Measurements from ENCODE around the gene PASD1.
"Not testable (repeated sequence)": the region's sequence is repeated elsewhere in the genome, so short reads cannot be mapped to it uniquely, and the experiment has no call there.

Gene PASD1

GRCh38 chrX:151563449-151563848 is at the start of gene PASD1:
TSS of gene PASD1 (plus strand) at chrX:151563675. CDS start at chrX:151601554, 37,879 bp downstream.
- no peak for DNase-seq

- DNase-seq = no peak
Observed at GRCh38 chrX:151515237-151515636, 48.2 kb upstream of the PASD1 start.

- DNase-seq = no peak
Observed at GRCh38 chrX:151516538-151517187, 46.8 kb upstream of the PASD1 start.

DNA sequence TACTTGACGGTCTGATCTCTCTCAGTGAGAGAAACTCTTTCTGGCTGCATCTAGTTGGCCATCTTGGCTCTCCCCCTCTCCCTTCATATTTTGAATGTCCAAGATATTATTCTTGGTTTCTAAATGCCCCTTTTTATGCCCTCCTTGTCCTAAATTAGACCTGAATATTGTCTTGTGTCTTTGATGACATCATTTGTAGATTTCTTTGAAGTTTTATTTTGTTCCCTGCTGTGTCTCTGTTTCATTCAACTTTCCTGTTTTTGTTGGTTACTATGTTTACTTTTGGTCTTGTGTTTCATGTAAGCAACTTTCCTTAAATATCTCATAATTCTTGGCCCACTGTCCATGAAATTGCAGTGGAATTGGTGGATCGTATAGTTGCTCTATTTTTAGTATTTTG is 46.1 kb upstream of the PASD1 start:
- no peak for DNase-seq

DNA sequence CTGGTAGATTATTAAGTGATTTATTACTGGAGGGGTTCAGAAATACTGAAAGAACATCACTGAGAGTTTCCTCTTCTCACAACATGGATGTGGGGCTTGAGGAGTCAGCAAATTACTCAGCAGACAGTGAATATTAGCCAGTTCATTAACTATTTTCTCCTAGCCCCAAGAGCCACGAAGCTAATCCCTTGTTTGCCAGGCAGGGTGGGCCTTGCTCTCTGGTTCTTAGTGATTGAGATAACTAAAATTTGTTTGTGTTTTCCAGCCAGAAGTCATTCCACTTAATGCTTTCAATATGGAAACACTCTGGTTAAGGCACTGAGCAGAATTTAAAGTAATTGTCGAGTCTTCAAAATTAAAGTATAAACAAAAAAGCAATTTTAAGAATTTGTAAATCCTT is 40.1 kb upstream of the PASD1 start:
- no peak for DNase-seq

- no peak for DNase-seq
Observed at GRCh38 chrX:151536571-151536970, 26.9 kb upstream of the PASD1 start.

DNA sequence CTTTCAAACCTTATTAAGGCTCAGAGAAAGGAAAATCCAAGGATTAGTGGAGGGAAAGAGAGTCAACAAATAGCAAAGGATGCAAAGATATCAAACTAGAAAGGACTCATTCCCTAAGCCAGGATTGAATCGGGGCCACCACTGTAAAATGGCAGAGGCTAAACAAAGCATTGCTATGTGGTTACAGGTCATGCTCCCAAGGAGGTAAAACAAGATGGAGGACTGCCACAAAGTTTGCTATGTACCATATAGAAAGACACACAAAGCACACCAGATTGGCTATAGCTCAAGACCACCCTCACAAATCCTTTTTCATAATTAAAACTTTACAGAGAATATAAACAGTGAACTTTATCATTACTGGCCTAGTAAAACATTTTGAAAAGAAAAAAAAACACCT is 25.9 kb upstream of the PASD1 start:
- no peak for DNase-seq

DNA sequence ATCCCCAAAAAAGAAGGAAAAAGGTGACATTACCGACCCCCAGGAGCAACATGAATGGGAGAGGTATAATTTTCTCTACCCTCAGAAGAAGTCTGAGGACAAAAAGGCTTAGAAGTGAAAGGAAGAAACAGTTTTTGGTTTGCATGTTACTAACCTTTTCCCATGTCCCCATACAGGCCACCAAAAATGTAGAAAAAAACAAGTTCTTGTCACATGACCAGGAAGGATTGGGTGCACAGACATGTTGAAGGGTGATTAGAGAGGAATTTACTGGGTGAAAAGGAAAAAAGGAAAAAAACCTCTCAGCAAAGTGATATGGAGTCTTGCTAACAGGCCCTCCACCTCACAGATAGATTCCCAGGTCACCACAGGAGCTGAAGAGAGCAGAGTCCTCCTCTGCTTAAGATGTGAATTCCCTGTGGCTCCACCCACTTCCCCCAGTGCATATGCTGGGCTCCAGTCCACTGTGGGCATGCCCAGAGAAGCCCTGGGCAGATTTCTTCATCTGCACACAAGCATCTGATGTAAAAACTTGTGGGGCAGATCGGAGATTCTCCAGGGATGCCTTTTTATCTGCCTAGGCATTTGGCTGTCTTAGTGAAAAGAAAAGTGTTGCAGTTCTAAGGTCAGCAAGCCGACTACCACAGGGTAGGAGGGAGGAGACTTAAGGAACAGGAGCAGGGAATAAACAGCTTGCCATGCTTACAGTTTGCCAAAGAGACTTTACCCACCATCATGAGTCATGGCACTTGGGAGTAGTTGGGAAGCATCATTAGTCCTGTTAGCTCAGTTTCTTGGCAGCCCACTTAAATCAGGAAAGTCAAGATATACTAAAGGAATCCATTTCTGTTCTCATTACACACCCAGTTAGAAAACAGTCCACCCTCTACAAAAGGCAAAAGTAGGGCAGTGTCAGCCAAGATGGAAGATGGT is 25.0 kb upstream of the PASD1 start:
- no peak for DNase-seq

- DNase-seq = no peak
Observed at GRCh38 chrX:151543706-151544105, 19.8 kb upstream of the PASD1 start.

DNA sequence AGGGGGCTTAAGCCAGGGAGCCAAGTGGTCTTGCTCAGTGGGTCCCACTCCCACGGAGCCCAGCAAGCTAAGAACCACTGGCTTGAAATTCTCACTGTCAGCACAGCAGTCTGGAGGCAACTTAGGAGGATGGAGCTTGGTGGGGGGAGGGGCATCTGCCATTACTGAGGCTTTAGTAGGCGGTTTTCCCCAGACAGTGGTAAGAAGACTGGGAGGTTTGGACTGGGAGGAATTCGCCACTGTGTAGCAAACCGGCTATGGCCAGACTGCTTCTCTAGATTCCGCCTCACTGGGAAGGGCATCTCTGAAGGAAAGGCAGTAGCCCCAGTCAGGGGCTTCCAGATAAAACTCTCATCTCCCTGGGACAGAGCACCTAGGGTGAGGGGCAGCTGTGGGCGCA is 17.2 kb upstream of the PASD1 start:
- DNase-seq = not testable (repeated sequence)

DNA sequence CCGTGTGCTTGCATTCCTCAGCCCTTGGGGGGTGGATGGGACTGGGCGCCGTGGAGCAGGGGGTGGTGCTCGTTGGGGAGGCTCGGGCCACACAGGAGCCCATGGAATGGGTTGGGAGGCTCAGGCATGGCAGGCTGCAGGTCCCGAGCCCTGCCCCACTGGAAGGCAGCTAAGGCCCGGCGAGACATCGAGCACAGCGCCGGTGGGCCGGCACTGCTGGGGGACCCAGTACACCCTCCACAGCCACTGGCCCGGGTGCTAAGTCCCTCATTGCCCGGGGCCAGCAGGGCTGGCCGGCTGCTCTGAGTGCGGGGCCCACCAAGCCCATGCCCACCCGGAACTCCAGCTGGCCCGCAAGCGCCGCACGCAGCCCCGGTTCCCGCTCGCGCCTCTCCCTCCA is 12.3 kb upstream of the PASD1 start:
- not testable (repeated sequence) for DNase-seq

DNA sequence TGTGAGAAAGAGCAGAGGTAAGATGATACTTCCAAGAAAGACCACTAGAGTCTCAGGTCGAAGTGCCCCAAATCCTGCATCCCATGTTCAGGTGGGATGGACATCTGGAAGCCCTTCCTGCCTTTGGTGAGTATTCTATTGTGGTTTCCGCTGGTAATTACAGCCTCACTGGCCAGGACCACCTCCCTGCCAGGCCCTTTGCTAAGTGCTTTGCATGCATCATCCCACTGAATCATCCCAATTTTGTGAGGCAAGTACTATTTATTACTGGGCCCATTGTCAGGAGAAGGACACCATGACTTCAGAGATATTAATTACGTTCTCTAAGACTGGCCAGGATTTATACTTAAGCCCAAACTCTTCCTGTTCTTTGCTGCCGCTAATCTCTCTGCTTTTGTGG is 10.7 kb upstream of the PASD1 start:
- no peak for DNase-seq

DNA sequence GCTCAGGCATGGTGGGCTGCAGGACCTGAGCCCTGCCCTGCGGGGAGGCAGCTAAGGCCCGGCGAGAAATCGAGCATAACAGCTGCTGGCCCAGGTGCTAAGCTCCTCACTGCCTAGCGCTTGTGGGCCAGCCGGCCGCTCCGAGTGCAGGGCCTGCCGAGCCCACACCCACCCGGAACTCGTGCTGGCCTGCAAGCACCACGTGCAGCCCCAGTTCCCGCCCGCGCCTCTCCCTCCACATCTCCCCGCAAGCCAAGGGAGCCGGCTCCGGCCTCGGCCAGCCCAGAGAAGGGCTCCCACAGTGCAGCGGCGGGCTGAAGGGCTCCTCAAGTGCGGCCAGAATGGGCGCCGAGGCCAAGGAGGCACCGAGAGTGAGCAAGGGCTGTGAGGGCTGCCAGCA is 8.2 kb upstream of the PASD1 start:
- DNase-seq = not testable (repeated sequence)

DNA sequence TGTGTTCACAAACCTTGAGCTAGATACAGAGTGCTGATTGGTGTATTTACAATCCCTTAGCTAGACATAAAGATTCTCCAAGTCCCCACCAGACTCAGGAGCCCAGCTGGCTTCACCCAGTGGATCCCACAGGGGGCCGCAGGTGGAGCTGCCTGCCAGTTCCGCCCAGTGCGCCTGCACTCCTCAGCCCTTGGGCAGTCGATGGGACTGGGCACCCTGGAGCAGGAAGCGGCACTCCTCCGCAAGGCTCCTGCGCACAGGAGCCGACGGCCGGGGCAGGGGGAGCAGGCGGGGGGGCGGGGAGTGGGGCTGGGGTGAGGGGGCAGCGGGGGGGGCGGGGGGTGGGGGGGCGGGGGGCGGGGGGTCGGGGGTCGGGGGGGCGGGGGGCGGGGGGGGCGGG is 990 bp upstream of the PASD1 start:
- not testable (repeated sequence) for DNase-seq

GRCh38 chrX:151563003-151563402 is 472 bp upstream of the PASD1 start:
- DNase-seq = not testable (repeated sequence)

DNA sequence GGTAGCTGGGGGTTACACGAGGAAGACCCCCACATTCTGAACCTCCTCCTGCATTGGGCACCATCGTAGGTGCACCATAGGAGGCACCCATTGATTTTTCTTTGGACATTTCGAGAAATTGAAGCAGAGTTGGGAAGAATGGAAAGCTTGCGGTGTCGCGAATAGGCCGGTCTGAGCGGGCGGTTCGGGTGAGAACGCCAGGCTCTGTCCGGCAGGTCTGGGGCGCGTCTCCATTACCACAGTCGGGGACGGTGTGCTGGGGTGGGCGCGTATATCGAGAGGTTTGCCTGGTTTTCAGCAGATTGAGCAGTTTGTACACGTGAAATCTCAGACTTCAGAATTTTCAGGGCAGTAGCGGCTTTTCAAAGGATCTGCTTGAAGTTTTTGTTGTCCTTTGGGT is 560 bp downstream of the PASD1 start:
- DNase-seq = no peak

DNA sequence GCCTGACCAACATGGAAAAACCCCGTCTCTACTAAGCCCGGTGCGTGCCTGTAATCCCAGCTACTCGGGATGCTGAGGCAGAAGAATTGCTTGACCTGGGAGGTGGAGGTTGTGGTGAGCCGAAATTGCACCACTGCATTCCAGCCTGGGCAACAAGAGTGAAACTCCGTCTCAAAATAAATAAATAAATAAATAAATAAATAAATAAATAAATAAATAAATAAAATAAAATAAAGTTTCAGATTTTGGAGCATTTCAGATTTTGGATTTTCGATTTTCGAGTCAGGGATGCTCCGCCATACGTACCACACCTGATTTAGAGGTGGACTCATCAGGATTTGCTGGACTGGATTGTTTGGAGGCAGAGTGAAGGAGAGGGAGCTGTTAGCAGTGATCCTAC is 3.4 kb downstream of the PASD1 start:
- not testable (repeated sequence) for DNase-seq

DNA sequence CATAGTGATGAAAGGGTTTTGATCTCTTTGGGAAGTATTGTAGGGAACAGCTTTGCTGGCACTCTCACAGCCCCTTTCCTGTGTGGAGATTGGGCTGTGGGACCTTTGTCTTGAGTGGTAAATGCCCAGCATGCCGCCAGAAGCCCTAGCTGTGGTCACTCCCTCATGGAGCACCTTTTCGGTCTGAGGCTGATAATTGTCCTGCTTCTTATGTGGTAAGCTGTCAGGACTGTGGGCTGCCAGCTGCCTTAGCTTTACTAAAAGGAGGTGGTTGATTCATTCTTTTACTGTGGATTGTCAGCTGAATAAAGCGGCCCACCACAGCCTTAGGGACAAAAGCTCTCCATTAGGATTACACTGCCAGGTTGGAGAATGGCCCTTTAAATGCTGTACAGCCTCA is 7.1 kb downstream of the PASD1 start:
- DNase-seq = no peak

DNA sequence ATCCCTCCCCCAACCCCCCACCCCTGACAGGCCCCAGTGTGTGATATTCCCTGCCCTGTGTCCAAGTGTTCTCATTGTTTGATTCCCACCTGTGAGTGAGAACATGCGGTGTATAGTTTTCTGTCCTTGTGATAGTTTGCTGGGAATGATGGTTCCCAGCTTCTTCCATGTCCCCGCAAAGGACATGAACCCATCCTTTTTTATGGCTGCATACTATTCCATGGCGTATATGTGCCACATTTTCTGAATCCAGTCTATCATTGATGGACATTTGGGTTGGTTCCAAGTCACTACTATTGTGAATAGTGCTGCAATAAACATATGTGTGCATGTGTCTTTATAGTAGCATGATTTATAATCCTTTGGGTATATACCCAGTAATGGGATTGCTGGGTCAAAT is 29.9 kb downstream of the PASD1 start:
- not testable (repeated sequence) for DNase-seq

GRCh38 chrX:151596282-151596681 is 32.8 kb downstream of the PASD1 start:
- no peak for DNase-seq

DNA sequence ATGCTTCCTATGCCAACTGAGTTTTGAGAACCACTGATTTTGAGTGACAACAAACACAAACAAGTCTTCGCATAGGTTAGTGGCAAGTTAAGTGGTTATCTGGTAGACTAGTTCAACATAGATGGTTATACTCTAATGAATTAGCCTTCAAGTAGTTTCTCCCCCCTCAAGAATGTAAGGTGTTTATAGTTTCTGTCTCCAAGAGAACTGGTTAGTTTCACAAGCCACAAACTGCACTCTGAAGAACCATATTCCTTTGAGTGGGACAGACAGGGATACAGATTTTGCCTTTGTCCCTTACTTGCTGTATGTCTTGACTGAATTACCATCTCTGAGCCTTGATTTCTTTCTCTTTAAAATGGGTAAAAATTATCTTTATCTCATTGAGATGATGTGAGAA is 41.5 kb downstream of the PASD1 start:
- DNase-seq = no peak

GRCh38 chrX:151609222-151609621 is 45.7 kb downstream of the PASD1 start:
- DNase-seq = no peak

- DNase-seq = no peak
Observed at GRCh38 chrX:151621422-151621821, 57.9 kb downstream of the PASD1 start.

DNA sequence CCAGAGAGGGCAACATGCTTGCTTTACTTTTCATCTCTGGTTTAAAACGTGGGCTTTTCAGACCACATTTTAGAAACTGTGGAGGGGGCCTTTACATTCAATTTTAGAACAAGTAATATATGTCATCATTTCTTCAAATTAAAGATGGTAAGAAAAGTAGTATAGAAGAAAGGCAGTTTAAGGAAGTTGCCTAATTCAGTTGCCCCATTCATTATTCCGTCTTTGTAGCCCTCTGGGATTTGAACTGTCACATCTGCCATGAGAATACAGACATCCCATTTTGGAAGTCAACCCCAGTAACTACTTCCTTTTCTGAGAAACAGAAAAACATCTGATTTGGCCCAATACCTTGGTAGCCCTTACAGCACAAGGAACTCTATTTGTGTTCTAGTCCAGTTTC is 61.2 kb downstream of the PASD1 start:
- DNase-seq = no peak

Measured in CD4-positive, alpha-beta T cell treated with Interleukin-10 for 1 hour (primary cell).